GM23248 (cell line): ENCODE results near the gene SLMAP.

Source experiments
- EZH2 ChIP-seq: fragments of 200-600 bp; sonication (generic); IDR thresholded peaks from 2 replicates; pipeline ENCODE4 v1.6.1; 2018; ENCODE audit warnings: antibody characterized with exemption, mild to moderate bottlenecking; ENCODE audit not compliant: insufficient read depth, poor library complexity, severe bottlenecking
- EZH2phosphoT487 ChIP-seq: fragments of 200-600 bp; sonication (generic); IDR thresholded peaks from 2 replicates; pipeline ENCODE4 v1.6.1; 2018; ENCODE audit warnings: antibody characterized with exemption, moderate library complexity, mild to moderate bottlenecking, low read depth; ENCODE audit not compliant: insufficient read depth

DNA sequence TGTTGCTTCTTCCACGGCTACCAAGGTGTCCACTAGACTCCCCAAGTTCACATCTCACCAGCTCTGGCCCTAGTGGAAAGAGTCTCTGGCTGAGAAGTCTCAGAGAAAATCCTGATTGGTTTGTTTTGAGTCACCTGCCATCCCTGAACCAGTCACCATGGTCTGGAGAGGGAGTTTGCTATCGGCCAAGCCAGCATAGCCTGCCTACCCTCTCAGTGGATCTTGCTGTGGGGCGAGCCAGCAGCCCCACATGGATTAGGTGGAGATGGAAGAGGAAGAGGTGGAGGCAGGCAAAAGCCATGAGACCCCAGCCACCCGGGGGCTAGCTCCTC, 204.0 kb downstream of the SLMAP start:
- no peak for TF ChIP-seq EZH2
- TF ChIP-seq EZH2phosphoT487, result no peak
